ENCODE data around the gene BCKDK. TPM values are rescaled to one million over a fixed set of nuclear protein-coding genes. Genes with fewer than 3 reads are reported as not detected.

The BCKDK gene
- total and polyA plus RNA-seq, 2 of the 13 experiments (the other 11 are each of a cell fraction or from before 2014, with no cell fraction given), result 24.9 to 42.6 TPM

GRCh38 chr16:31138621-31139578 is 30.7 kb downstream of the BCKDK start (continued):
- TF ChIP-seq FLYWCH1 (CRISPR knock-in tag; IDR thresholded peaks at IDR 0.05) (no peak), LCORL (IDR thresholded peaks at IDR 0.05) (no peak), LCORL (CRISPR knock-in tag; IDR thresholded peaks at IDR 0.05) (peak; percentile 31; the same call in 1 of the 2 replicates), SIN3B (IDR thresholded peaks at IDR 0.05; ENCODE audit: low read length) (no peak), RBFOX2 (IDR thresholded peaks at IDR 0.05; ENCODE audit: low read depth, low read length) (no peak), ZNF776 (CRISPR knock-in tag; IDR thresholded peaks at IDR 0.05) (no peak), ZFP36 (IDR thresholded peaks at IDR 0.05; ENCODE audit: borderline replicate concordance, low read depth, low read length, partially characterized antibody) (no peak), ZNF546 (CRISPR knock-in tag; conservative IDR thresholded peaks at IDR 0.05) (no peak), NKX3-1 (CRISPR knock-in tag; IDR thresholded peaks at IDR 0.05) (no peak), CREB1 (IDR thresholded peaks at IDR 0.05) (peak; percentile 20; the same call in 1 of the 2 replicates), CREB1 (CRISPR knock-in tag; IDR thresholded peaks at IDR 0.05) (no peak), ZNF30 (CRISPR knock-in tag; IDR thresholded peaks at IDR 0.05) (no peak), ZNF773 (CRISPR knock-in tag; IDR thresholded peaks at IDR 0.05; ENCODE audit: borderline replicate concordance) (no peak), SMARCC2 (IDR thresholded peaks at IDR 0.05) (no peak), SMARCE1 (IDR thresholded peaks at IDR 0.05; ENCODE audit: borderline replicate concordance) (no peak), ZNF564 (CRISPR knock-in tag; IDR thresholded peaks at IDR 0.05) (0 out of 2 replicates have a peak, but pooled peaks have one; percentile 29), SCMH1 (CRISPR knock-in tag; IDR thresholded peaks at IDR 0.05; ENCODE audit: borderline replicate concordance) (no peak), SMAD9 (CRISPR knock-in tag; IDR thresholded peaks at IDR 0.05) (no peak), MATR3 (CRISPR knock-in tag; IDR thresholded peaks at IDR 0.05) (no peak), FOXO4 (CRISPR knock-in tag; conservative IDR thresholded peaks at IDR 0.05) (no peak), ZSCAN22 (CRISPR knock-in tag; IDR thresholded peaks at IDR 0.05) (no peak), ZMYM3 (CRISPR knock-in tag; IDR thresholded peaks at IDR 0.05) (0 out of 2 replicates have a peak, but pooled peaks have one; percentile 30), TFDP2 (CRISPR knock-in tag; IDR thresholded peaks at IDR 0.05) (peak; percentile 74)
- TF ChIP-seq, protein P1, sequence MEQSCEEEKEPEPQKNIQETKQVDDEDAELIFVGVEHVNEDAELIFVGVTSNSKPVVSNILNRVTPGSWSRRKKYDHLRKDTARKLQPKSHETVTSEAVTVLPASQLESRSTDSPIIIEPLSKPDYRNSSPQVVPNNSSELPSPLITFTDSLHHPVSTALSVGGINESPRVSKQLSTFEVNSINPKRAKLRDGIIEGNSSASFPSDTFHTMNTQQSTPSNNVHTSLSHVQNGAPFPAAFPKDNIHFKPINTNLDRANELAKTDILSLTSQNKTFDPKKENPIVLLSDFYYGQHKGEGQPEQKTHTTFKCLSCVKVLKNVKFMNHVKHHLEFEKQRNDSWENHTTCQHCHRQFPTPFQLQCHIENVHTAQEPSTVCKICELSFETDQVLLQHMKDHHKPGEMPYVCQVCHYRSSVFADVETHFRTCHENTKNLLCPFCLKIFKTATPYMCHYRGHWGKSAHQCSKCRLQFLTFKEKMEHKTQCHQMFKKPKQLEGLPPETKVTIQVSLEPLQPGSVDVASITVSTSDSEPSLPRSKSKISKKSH (CRISPR knock-in tag; IDR thresholded peaks at IDR 0.05; ENCODE audit: borderline replicate concordance), result no peak
- TF ChIP-seq, protein P2, sequence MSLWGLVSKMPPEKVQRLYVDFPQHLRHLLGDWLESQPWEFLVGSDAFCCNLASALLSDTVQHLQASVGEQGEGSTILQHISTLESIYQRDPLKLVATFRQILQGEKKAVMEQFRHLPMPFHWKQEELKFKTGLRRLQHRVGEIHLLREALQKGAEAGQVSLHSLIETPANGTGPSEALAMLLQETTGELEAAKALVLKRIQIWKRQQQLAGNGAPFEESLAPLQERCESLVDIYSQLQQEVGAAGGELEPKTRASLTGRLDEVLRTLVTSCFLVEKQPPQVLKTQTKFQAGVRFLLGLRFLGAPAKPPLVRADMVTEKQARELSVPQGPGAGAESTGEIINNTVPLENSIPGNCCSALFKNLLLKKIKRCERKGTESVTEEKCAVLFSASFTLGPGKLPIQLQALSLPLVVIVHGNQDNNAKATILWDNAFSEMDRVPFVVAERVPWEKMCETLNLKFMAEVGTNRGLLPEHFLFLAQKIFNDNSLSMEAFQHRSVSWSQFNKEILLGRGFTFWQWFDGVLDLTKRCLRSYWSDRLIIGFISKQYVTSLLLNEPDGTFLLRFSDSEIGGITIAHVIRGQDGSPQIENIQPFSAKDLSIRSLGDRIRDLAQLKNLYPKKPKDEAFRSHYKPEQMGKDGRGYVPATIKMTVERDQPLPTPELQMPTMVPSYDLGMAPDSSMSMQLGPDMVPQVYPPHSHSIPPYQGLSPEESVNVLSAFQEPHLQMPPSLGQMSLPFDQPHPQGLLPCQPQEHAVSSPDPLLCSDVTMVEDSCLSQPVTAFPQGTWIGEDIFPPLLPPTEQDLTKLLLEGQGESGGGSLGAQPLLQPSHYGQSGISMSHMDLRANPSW (CRISPR knock-in tag; IDR thresholded peaks at IDR 0.05; ENCODE audit: borderline replicate concordance), result no peak
